Mucosa of descending colon (tissue), 3 donors: Measurements from ENCODE around the gene CAST. TPM values are rescaled to one million over a fixed set of nuclear protein-coding genes. Genes with fewer than 3 reads are reported as not detected.

Experiments used
- ATAC-seq: fragments of 200-7000 bp; cut with Tn5 transposase; one replicate; pipeline ENCODE4 v1.9.1; 2020; ENCODE audit warnings: mild to moderate bottlenecking, moderate library complexity
- DNase-seq, 3 donors: peaks; one replicate each; pipeline ENCODE4 v3.0.0-alpha.2; 2020
- H3K36me3 ChIP-seq: fragments of 200-600 bp; one replicate; pipeline ENCODE4 v1.8.0; 2021; ENCODE audit warnings: low read depth, mild to moderate bottlenecking
- H3K4me1 ChIP-seq: fragments of 200-600 bp; one replicate; pipeline ENCODE4 v1.8.0; 2021; ENCODE audit warnings: low read depth, mild to moderate bottlenecking
- H3K4me3 ChIP-seq: fragments of 200-600 bp; one replicate; pipeline ENCODE4 v1.8.0; 2021; ENCODE audit warnings: mild to moderate bottlenecking
- H3K9me3 ChIP-seq: fragments of 200-600 bp; one replicate; pipeline ENCODE4 v1.8.0; 2021; ENCODE audit warnings: mild to moderate bottlenecking
- CTCF ChIP-seq: fragments of 200-600 bp; IDR thresholded peaks from one replicate; pipeline ENCODE4 v1.8.0; 2022; ENCODE audit warnings: antibody characterized with exemption, mild to moderate bottlenecking
- intact Hi-C, 2 donors: fragments of 100-400 bp; cut with DNase I in 1 of 2; cut with micrococcal nuclease in 1 of 2; formaldehyde crosslinking; loops; one replicate each; pipeline versions ENCODE4 v1.11.0 to v1.11.1; 2022; cut with DNase I, micrococcal nuclease
- total RNA-seq, 3 donors: library from RNA; stranded (reverse); fragmentation: NEBNext Ultra II Directional in 2 of 3; extraction: Animal tissue kit (Norgen Biotek cat#: 25700) in 2 of 3; gene quantifications; one replicate each; pipeline versions ENCODE4 v1.2.1 to v1.2.4, GENCODE V29; 2021 to 2023
- donor health status: DM: no; HTN: no; CAD: no; lungs with moderate emphysema.
- donor health status: DM: no; HTN: no; CAD: no.
- donor health status: DM: no; HTN: yes; CAD: no.

Gene CAST
- total RNA-seq, 3 donors from 2014 or later, result 348 to 433 (median 372) TPM

DNA sequence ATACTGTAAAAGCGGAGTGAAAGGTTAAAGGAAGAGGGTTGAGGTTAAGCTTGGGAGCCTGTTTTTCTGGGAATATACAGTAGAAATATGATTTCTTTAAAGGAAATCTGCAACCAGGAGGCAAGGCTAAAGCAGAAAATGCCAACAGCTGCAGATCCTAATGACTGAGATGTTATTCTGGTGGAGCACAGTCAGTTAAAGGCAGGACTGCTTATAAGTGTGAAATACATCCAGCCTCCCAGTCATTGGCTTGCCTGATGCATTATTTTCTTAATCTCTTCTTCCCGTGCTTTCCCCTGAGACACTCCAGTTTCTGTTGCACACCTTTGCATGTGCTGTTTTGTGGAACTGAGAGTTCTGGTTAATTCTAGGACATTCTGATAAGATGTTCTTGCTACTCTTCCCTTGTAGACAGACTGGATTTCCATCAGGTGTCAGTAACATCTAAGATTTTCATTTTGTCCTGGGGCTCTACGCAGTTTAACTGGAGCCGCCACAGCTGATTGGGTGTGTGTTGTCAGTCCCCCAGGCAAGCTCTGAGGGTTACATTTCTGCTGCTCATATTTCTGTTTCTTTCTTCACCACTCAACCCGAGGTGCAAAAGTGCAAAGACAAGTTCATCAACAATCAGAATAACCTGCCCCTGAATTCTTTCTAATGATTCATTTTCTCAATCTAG is 44.4 kb downstream of the CAST start:
- DNase-seq (no peak), ATAC-seq (no peak)
- no peaks in the 10 kb centered on the region for H3K36me3 ChIP-seq
- intact Hi-C loops, result no loop called here
- H3K4me1 ChIP-seq, result peaks cover 17% of the 10 kb centered on the region
- no peak for TF ChIP-seq CTCF
- no peak overlapping the region for H3K4me3 ChIP-seq
- H3K9me3 ChIP-seq, result no peaks in the 10 kb centered on the region

DNA sequence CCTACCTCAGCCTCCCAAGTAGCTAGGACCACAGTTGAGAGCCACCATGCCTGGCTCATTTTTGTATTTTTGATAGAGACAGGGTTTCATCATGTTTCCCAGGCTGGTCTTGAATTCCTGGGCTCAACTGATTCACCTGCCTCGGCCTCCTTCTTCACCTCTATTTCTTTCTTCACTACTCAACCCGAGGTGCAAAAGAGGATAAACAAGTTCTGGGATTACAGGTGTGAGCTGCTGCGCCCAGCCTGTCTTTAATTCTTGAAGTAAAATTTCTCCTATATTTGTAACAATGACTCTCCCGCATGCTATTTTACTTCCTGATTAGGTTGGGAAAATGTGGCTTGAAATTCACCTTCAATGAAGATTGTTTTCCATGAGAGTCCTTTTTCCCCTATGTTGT is 46.4 kb downstream of the CAST start:
- DNase-seq, result no peak
- Histone ChIP-seq H3K4me3 (no peak overlapping the region), H3K9me3 (no peaks in the 10 kb centered on the region), H3K4me1 (peaks cover 23% of the 10 kb centered on the region), H3K36me3 (no peaks in the 10 kb centered on the region)
- intact Hi-C loops, result no loop called here
- TF ChIP-seq CTCF, result no peak
- ATAC-seq, result no peak

DNA sequence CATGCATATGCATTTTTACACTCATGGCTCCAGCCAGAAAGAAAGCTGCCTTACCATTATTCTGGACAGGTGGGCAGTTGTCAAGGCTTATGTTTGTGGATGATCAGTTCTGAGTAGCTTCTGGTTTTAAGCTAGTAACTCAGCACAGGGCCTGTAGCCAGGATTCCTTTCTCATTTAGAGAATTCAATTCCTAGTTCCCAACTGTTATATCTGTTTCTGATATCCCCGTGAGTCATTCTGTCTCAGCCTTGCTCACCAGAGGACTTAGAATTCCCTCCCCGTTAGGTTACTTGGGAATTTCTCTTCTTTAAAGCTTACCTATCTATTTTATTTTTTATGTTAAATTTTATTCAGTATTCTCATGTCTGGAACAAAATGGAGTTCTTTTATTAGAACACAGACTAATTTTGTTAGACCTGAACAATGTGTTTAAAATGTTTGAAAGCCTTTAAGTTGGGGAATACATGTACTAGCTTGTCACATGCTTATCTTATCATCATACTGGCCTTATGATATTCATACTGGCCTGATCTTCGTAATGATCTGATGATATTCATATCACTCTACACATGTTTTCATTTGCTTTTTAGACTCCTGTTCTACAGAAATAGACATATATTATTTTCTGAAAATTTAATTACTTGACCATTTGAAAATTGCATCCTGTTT is 47.1 kb downstream of the CAST start:
- no peak overlapping the region for H3K4me3 ChIP-seq
- no peak for TF ChIP-seq CTCF
- DNase-seq (no peak), ATAC-seq (peak; percentile 30)
- intact Hi-C loops, result no loop called here
- no peaks in the 10 kb centered on the region for H3K9me3 ChIP-seq
- no peaks in the 10 kb centered on the region for H3K36me3 ChIP-seq
- H3K4me1 ChIP-seq, result peaks cover 24% of the 10 kb centered on the region

DNA sequence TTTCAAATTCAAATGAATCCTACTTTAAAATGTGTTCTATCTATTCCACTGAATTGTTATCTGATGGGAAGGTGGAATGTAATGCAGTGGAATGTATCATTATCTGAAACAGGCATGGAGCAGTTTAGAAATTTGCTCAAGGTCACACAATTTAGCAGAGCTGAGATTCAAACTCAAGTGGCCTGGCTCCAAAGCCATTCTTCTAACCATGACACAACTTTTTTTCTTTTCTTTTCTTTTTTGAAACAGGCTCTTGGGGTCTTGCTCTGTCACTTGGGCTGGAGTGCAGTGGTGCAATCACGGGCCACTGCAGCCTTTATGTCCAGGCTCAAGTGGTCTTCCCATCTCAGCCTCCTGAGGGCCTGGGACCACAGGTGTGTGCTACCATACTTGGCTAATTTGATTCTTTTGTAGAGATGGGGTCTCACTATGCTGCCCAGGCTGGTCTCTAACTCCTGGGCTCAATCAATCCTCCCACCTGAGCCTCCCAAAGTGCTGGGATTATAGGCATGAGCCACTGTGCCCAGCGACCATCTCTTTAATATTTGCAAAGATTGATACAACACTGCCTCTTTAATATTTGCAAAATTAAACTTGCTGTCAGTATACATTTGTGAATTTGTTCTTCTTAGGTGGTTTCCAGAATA is 50.0 kb downstream of the CAST start:
- no peak for ATAC-seq
- TF ChIP-seq CTCF, result no peak
- Histone ChIP-seq H3K36me3 (no peaks in the 10 kb centered on the region), H3K9me3 (no peaks in the 10 kb centered on the region), H3K4me3 (no peak overlapping the region), H3K4me1 (peaks cover 45% of the 10 kb centered on the region)
- no peak for DNase-seq
- intact Hi-C loops, result no loop called here

DNA sequence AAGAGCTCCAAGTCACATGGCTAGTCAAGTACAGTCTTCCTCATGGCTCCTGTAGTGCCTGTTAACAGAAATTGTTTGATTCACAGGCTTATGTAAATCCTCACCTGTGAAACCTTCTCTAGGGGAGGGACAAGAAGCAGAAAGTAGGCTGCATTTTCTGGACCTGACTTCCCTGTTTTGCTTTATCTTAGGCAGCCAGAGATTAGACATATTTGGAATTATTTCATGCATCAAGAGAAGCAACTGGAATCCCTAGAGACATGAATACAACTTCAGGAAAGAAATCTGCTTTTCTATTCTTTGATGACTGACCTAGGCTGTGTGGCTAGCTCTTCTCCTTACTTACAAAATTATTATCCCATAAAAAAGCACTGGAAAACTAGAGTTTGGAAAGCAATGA is 52.3 kb downstream of the CAST start:
- DNase-seq (no peak), ATAC-seq (peak; percentile 69)
- Histone ChIP-seq H3K9me3 (no peaks in the 10 kb centered on the region), H3K36me3 (no peaks in the 10 kb centered on the region), H3K4me3 (no peak overlapping the region), H3K4me1 (peaks cover 38% of the 10 kb centered on the region)
- TF ChIP-seq CTCF, result no peak
- intact Hi-C loops, result no loop called here
